SJCRH30 (cell line): ENCODE data around the gene PUDP. TPM values are rescaled to one million over a fixed set of nuclear protein-coding genes. Genes with fewer than 3 reads are reported as not detected.
A peak's percentile ranks its signal among the peaks of the same experiment; 100 is the strongest.
"Not testable (repeated sequence)": the region's sequence is repeated elsewhere in the genome, so short reads cannot be mapped to it uniquely, and the experiment has no call there.

Experiments used
- DNase-seq, 2 experiments: peaks; one replicate each; pipeline ENCODE4 v3.0.0-alpha.2; 2015 to 2020
- H3K27ac ChIP-seq: fragments of 250-450 bp; sonication (Bioruptor Pico); 2 replicates; pipeline ENCODE4 v1.5.1; 2020; ENCODE audit warnings: mild to moderate bottlenecking, moderate library complexity
- H3K27me3 ChIP-seq: fragments of 250-450 bp; sonication (Bioruptor Pico); 2 replicates; pipeline ENCODE4 v1.5.1; 2020; ENCODE audit warnings: mild to moderate bottlenecking, moderate library complexity
- H3K36me3 ChIP-seq: fragments of 250-450 bp; sonication (Bioruptor Pico); 2 replicates; pipeline ENCODE4 v1.5.1; 2020; ENCODE audit warnings: mild to moderate bottlenecking, moderate library complexity
- H3K4me1 ChIP-seq: fragments of 250-450 bp; sonication (Bioruptor Pico); 2 replicates; pipeline ENCODE4 v1.5.1; 2020; ENCODE audit warnings: mild to moderate bottlenecking, moderate library complexity
- H3K4me3 ChIP-seq: fragments of 250-450 bp; sonication (Bioruptor Pico); 2 replicates; pipeline ENCODE4 v1.5.1; 2020; ENCODE audit warnings: mild to moderate bottlenecking, moderate library complexity
- H3K9me3 ChIP-seq: fragments of 250-450 bp; sonication (Bioruptor Pico); replicated peaks from 2 replicates; pipeline ENCODE4 v1.5.1; 2020; ENCODE audit warnings: mild to moderate bottlenecking, moderate library complexity
- total RNA-seq: library from RNA; depleted of rRNA; stranded (reverse); fragments of >200 nt; shearing (Covaris generic); gene quantifications from 2 replicates; pipeline ENCODE4 v1.2.3, GENCODE V29; 2014

The PUDP gene
- total RNA-seq, 1 experiment from 2014 or later = 22.5 TPM

- H3K27ac ChIP-seq = no peak overlapping the region
- H3K4me3 ChIP-seq = no peak overlapping the region
- no peaks in the 10 kb centered on the region for H3K4me1 ChIP-seq
- H3K9me3 ChIP-seq = no peaks in the 10 kb centered on the region
- H3K36me3 ChIP-seq = no peaks in the 10 kb centered on the region
- H3K27me3 ChIP-seq = no peaks in the 10 kb centered on the region
- no peak for DNase-seq
These were observed 87.5 kb downstream of the PUDP start for GRCh38 chrX:7060444-7060843.

- no peaks in the 10 kb centered on the region for H3K9me3 ChIP-seq
- no peaks in the 10 kb centered on the region for H3K27me3 ChIP-seq
- no peak overlapping the region for H3K4me3 ChIP-seq
- DNase-seq = no peak
- H3K4me1 ChIP-seq = peaks cover under 1% of the 10 kb centered on the region; the same call in 1 of the 2 replicates
- H3K36me3 ChIP-seq = no peaks in the 10 kb centered on the region
- no peak overlapping the region for H3K27ac ChIP-seq
These were observed 88.1 kb downstream of the PUDP start for GRCh38 chrX:7059859-7060258.

- H3K4me3 ChIP-seq = no peak overlapping the region
- H3K9me3 ChIP-seq = no peaks in the 10 kb centered on the region
- DNase-seq = no peak
- H3K4me1 ChIP-seq = peaks cover 5% of the 10 kb centered on the region; the same call in 1 of the 2 replicates
- H3K27ac ChIP-seq = no peak overlapping the region
- no peaks in the 10 kb centered on the region for H3K27me3 ChIP-seq
- no peaks in the 10 kb centered on the region for H3K36me3 ChIP-seq
These were observed 88.6 kb downstream of the PUDP start for GRCh38 chrX:7059214-7059838.

GRCh38 chrX:7055386-7056137, 92.4 kb downstream of the PUDP start:
- Histone ChIP-seq H3K27ac (no peak overlapping the region), H3K4me1 (peaks cover 16% of the 10 kb centered on the region), H3K9me3 (no peaks in the 10 kb centered on the region), H3K27me3 (no peaks in the 10 kb centered on the region), H3K36me3 (no peaks in the 10 kb centered on the region), H3K4me3 (no peak overlapping the region)
- DNase-seq = no peak

GRCh38 chrX:7054219-7055216, 93.4 kb downstream of the PUDP start:
- Histone ChIP-seq H3K9me3 (no peaks in the 10 kb centered on the region), H3K4me1 (peaks cover 16% of the 10 kb centered on the region), H3K4me3 (no peak overlapping the region), H3K27ac (no peak overlapping the region), H3K27me3 (no peaks in the 10 kb centered on the region), H3K36me3 (no peaks in the 10 kb centered on the region)
- peak; percentile 4 to 33 for DNase-seq

GRCh38 chrX:7052541-7052940, 95.4 kb downstream of the PUDP start:
- Histone ChIP-seq H3K9me3 (no peaks in the 10 kb centered on the region), H3K27me3 (no peaks in the 10 kb centered on the region), H3K36me3 (no peaks in the 10 kb centered on the region), H3K4me1 (peaks cover 16% of the 10 kb centered on the region), H3K27ac (no peak overlapping the region), H3K4me3 (no peak overlapping the region)
- DNase-seq = peak; percentile 53 to 72

GRCh38 chrX:7050271-7050670, 97.7 kb downstream of the PUDP start:
- Histone ChIP-seq H3K36me3 (no peaks in the 10 kb centered on the region), H3K4me1 (peaks cover 16% of the 10 kb centered on the region), H3K27ac (no peak overlapping the region), H3K4me3 (no peak overlapping the region), H3K9me3 (no peaks in the 10 kb centered on the region), H3K27me3 (no peaks in the 10 kb centered on the region)
- no peak for DNase-seq

- H3K4me1 ChIP-seq = peaks cover 9% of the 10 kb centered on the region
- no peak overlapping the region for H3K27ac ChIP-seq
- no peak overlapping the region for H3K4me3 ChIP-seq
- no peaks in the 10 kb centered on the region for H3K36me3 ChIP-seq
- DNase-seq = no peak
- no peaks in the 10 kb centered on the region for H3K27me3 ChIP-seq
- H3K9me3 ChIP-seq = no peaks in the 10 kb centered on the region
These were observed 100.0 kb downstream of the PUDP start for GRCh38 chrX:7047951-7048350.

GRCh38 chrX:7045238-7045955, 102.6 kb downstream of the PUDP start:
- Histone ChIP-seq H3K27ac (no peak overlapping the region), H3K9me3 (no peaks in the 10 kb centered on the region), H3K27me3 (no peaks in the 10 kb centered on the region), H3K4me1 (no peaks in the 10 kb centered on the region), H3K4me3 (no peak overlapping the region), H3K36me3 (no peaks in the 10 kb centered on the region)
- DNase-seq = no peak

GRCh38 chrX:7043796-7044433, 104.0 kb downstream of the PUDP start:
- not testable (repeated sequence) for H3K9me3 ChIP-seq, H3K4me1 ChIP-seq, H3K27ac ChIP-seq, H3K4me3 ChIP-seq, DNase-seq, H3K27me3 ChIP-seq, H3K36me3 ChIP-seq

- DNase-seq = no peak
- Histone ChIP-seq H3K27ac (no peak overlapping the region), H3K27me3 (no peaks in the 10 kb centered on the region), H3K9me3 (no peaks in the 10 kb centered on the region), H3K4me1 (no peaks in the 10 kb centered on the region), H3K36me3 (no peaks in the 10 kb centered on the region), H3K4me3 (no peak overlapping the region)
These were observed 119.7 kb downstream of the PUDP start for GRCh38 chrX:7028246-7028645.

- no peaks in the 10 kb centered on the region for H3K9me3 ChIP-seq
- no peak overlapping the region for H3K4me3 ChIP-seq
- H3K27ac ChIP-seq = no peak overlapping the region
- H3K36me3 ChIP-seq = no peaks in the 10 kb centered on the region
- H3K4me1 ChIP-seq = no peaks in the 10 kb centered on the region
- no peak for DNase-seq
- H3K27me3 ChIP-seq = no peaks in the 10 kb centered on the region
These were observed 120.9 kb downstream of the PUDP start for GRCh38 chrX:7027071-7027470.

GRCh38 chrX:7026365-7026764, 121.6 kb downstream of the PUDP start:
- not testable (repeated sequence) for H3K36me3 ChIP-seq, H3K4me1 ChIP-seq, H3K27me3 ChIP-seq, DNase-seq, H3K27ac ChIP-seq, H3K4me3 ChIP-seq, H3K9me3 ChIP-seq

- Histone ChIP-seq H3K4me1 (no peaks in the 10 kb centered on the region), H3K36me3 (no peaks in the 10 kb centered on the region), H3K4me3 (no peak overlapping the region), H3K27ac (no peak overlapping the region), H3K9me3 (no peaks in the 10 kb centered on the region), H3K27me3 (no peaks in the 10 kb centered on the region)
- no peak for DNase-seq
These were observed 122.5 kb downstream of the PUDP start for GRCh38 chrX:7025471-7025870.
